Nephron progenitor cell (in vitro differentiated cells): ENCODE data around the gene TMCC1.

ENCODE experiments used
- DNase-seq: peaks from one replicate; pipeline ENCODE4 v3.0.0; 2021
- H3K27ac Mint-ChIP-seq: 2 replicates; pipeline ENCODE4 v1.8.0; 2021; ENCODE audit warnings: mild to moderate bottlenecking, moderate library complexity, mixed read lengths
- H3K27me3 Mint-ChIP-seq: 2 replicates; pipeline ENCODE4 v1.8.0; 2021; ENCODE audit warnings: mild to moderate bottlenecking, low read depth, mixed read lengths; ENCODE audit not compliant: poor library complexity
- H3K36me3 Mint-ChIP-seq: 2 replicates; pipeline ENCODE4 v1.8.0; 2021; ENCODE audit warnings: low read depth, mixed read lengths
- H3K4me1 Mint-ChIP-seq: 2 replicates; pipeline ENCODE4 v1.8.0; 2021; ENCODE audit warnings: mixed read lengths
- H3K4me3 Mint-ChIP-seq: 2 replicates; pipeline ENCODE4 v1.8.0; 2021; ENCODE audit warnings: mild to moderate bottlenecking, moderate library complexity, mixed read lengths
- H3K9me3 Mint-ChIP-seq: 2 replicates; pipeline ENCODE4 v1.8.0; 2021; ENCODE audit warnings: mild to moderate bottlenecking, moderate library complexity, mixed read lengths
- TF ChIP-seq, protein P1 (sequence below): fragments of 200-600 bp; sonication (generic); IDR thresholded peaks from 2 replicates; pipeline ENCODE4 v1.5.0; 2021; ENCODE audit warnings: antibody characterized with exemption

The TMCC1 gene

DNA sequence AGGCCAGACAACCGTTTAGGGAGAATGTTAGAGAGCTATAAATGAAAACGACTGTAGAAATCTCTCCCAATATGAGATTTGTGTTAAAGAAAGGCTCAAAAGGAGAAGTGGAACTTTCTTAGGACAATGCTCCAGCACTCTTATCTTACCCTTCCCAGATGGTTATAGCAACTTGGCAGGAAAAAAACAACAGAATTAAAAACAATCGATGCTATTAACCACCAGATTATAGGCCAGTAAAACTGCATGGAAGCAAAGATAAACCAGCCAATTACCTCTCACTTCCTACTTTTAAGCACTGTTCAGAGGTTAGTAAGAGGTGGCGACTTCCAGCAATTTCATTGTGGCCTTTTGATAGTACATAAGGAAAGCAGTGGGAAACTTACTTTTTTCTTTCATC is 72.9 kb downstream of the TMCC1 start:
- H3K9me3 Mint-ChIP-seq = no peaks in the 10 kb centered on the region
- TF ChIP-seq, protein P1, sequence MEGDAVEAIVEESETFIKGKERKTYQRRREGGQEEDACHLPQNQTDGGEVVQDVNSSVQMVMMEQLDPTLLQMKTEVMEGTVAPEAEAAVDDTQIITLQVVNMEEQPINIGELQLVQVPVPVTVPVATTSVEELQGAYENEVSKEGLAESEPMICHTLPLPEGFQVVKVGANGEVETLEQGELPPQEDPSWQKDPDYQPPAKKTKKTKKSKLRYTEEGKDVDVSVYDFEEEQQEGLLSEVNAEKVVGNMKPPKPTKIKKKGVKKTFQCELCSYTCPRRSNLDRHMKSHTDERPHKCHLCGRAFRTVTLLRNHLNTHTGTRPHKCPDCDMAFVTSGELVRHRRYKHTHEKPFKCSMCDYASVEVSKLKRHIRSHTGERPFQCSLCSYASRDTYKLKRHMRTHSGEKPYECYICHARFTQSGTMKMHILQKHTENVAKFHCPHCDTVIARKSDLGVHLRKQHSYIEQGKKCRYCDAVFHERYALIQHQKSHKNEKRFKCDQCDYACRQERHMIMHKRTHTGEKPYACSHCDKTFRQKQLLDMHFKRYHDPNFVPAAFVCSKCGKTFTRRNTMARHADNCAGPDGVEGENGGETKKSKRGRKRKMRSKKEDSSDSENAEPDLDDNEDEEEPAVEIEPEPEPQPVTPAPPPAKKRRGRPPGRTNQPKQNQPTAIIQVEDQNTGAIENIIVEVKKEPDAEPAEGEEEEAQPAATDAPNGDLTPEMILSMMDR = no peak
- H3K27ac Mint-ChIP-seq = no peak overlapping the region
- no peak overlapping the region for H3K4me3 Mint-ChIP-seq
- no peak for DNase-seq
- peaks cover 23% of the 10 kb centered on the region for H3K36me3 Mint-ChIP-seq
- peaks cover 17% of the 10 kb centered on the region for H3K4me1 Mint-ChIP-seq
- H3K27me3 Mint-ChIP-seq = no peaks in the 10 kb centered on the region

DNA sequence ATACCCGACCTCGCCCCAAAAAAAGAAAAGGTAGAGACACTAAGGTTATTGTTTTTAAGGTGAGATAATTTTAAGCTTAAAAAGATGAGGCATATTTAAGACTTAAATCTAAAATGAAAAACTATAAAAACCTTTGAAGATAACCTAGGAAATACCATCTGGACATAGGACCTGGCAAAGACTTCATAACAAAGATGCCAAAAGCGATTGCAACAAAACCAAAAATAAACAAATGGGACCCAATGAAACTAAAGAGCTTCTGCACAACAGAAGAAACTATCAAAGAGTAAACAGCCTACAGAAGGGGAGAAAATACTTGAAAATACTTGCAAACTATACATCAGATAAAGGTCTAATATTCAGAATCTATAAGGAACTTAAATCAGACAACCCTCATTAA is 80.9 kb downstream of the TMCC1 start:
- TF ChIP-seq, protein P1 = no peak
- no peaks in the 10 kb centered on the region for H3K9me3 Mint-ChIP-seq
- peaks cover 46% of the 10 kb centered on the region for H3K36me3 Mint-ChIP-seq
- no peak overlapping the region for H3K27ac Mint-ChIP-seq
- H3K4me3 Mint-ChIP-seq = no peak overlapping the region
- no peaks in the 10 kb centered on the region for H3K27me3 Mint-ChIP-seq
- DNase-seq = no peak
- no peaks in the 10 kb centered on the region for H3K4me1 Mint-ChIP-seq

DNA sequence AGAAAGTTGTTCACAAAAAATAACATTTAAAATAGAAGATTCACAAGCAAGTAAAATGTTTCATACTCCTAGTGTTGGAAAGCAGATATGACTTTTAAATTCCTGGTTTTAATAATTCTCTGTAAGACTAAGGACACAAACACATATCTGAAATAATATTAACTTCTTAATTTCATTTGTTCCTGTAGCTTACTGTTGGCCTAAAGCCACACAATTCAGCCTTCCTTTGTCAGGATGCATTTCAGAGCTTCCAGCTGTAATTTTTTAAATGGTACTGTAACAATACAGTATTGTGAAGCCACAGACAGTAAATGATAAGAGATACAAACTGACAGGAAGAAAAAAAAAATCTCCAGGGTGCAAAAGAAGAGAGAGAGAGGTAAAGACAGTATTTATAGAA is 84.2 kb downstream of the TMCC1 start:
- Mint-ChIP-seq H3K9me3 (no peaks in the 10 kb centered on the region), H3K4me3 (no peak overlapping the region), H3K27ac (no peak overlapping the region), H3K36me3 (peaks cover 28% of the 10 kb centered on the region), H3K27me3 (no peaks in the 10 kb centered on the region), H3K4me1 (peaks cover 5% of the 10 kb centered on the region)
- TF ChIP-seq, protein P1 = no peak
- no peak for DNase-seq

DNA sequence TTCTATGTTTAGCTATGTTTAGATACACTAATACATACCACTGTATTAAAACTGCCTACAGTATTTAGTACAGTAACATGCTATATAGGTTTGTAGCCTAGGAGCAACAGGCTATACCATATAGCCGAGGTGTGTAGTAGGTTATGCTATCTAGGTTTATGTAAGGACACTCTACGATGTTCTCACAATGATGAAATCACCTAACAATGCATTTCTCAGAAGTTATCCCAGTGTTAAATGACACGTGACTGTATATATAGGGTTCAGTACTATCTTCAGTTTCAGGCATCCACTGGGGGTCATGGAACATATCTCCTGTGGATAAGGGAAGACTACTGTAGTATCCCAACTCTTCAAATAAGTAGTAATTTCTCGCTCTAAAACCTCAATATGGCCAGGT is 97.4 kb downstream of the TMCC1 start:
- peaks cover 19% of the 10 kb centered on the region for H3K36me3 Mint-ChIP-seq

DNA sequence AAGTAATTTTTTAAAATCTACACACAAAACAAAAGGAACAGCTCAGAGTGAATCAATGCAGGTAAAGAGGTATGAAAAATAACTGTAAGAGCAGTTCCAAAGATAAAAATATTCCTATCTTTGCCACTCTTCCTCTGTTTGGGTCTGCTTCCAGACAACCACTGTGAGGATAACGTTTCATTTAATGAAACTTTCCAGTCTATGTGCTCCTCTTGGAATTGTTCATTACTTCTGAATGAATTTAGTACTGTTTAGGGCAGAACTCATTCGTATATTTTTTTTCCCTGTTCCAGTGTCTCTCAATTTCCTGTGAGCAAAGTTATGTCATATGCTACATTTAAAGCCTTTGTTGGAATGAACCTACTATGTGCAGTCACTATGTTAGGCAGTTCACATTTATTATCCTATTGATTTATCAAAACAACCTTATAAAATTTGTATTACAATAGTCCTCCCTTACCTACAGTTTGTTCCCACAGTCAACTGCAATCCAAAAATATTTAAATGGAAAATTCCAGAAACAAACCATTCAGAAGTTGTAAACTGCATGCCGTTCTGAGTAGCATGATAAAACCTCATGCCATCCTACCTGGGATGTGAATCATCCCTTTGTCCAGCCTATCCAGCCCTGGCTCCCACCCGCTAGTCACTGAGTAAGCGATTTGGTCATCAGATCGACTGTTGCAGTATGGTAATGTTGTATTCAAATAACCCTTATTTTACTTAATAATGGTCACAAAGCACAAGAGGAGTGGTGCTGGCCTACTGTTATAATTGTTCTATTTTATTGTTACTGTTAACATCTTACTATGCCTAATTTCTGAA is 98.1 kb downstream of the TMCC1 start:
- Mint-ChIP-seq H3K36me3 (peaks cover 13% of the 10 kb centered on the region), H3K27ac (no peak overlapping the region), H3K27me3 (peaks cover 3% of the 10 kb centered on the region), H3K4me1 (peaks cover 30% of the 10 kb centered on the region), H3K4me3 (peak overlapping the region; percentile 45), H3K9me3 (no peaks in the 10 kb centered on the region)
- TF ChIP-seq, protein P1 = no peak
- DNase-seq = no peak

More for the DNA sequence above, 97.4 kb downstream of the TMCC1 start:
- peak overlapping the region; percentile 39 for H3K27ac Mint-ChIP-seq
- no peak overlapping the region for H3K4me3 Mint-ChIP-seq
- H3K4me1 Mint-ChIP-seq = peaks cover 30% of the 10 kb centered on the region
- no peaks in the 10 kb centered on the region for H3K9me3 Mint-ChIP-seq
- TF ChIP-seq, protein P1 = no peak
- DNase-seq = no peak
- H3K27me3 Mint-ChIP-seq = peaks cover 3% of the 10 kb centered on the region
